Mesangial cell (primary cell): ENCODE measurements around the gene TRAF5. TPM values are rescaled to one million over a fixed set of nuclear protein-coding genes. Genes with fewer than 3 reads are reported as not detected.

Experiments used
- total RNA-seq: library from RNA; depleted of rRNA; stranded (reverse); fragments of >200 nt; gene quantifications from 2 replicates; pipeline ENCODE4 v1.2.3, GENCODE V29; 2015

The TRAF5 gene, protein sequence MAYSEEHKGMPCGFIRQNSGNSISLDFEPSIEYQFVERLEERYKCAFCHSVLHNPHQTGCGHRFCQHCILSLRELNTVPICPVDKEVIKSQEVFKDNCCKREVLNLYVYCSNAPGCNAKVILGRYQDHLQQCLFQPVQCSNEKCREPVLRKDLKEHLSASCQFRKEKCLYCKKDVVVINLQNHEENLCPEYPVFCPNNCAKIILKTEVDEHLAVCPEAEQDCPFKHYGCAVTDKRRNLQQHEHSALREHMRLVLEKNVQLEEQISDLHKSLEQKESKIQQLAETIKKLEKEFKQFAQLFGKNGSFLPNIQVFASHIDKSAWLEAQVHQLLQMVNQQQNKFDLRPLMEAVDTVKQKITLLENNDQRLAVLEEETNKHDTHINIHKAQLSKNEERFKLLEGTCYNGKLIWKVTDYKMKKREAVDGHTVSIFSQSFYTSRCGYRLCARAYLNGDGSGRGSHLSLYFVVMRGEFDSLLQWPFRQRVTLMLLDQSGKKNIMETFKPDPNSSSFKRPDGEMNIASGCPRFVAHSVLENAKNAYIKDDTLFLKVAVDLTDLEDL
- 6.5 and 11.8 TPM in 2 replicates for total RNA-seq

DNA sequence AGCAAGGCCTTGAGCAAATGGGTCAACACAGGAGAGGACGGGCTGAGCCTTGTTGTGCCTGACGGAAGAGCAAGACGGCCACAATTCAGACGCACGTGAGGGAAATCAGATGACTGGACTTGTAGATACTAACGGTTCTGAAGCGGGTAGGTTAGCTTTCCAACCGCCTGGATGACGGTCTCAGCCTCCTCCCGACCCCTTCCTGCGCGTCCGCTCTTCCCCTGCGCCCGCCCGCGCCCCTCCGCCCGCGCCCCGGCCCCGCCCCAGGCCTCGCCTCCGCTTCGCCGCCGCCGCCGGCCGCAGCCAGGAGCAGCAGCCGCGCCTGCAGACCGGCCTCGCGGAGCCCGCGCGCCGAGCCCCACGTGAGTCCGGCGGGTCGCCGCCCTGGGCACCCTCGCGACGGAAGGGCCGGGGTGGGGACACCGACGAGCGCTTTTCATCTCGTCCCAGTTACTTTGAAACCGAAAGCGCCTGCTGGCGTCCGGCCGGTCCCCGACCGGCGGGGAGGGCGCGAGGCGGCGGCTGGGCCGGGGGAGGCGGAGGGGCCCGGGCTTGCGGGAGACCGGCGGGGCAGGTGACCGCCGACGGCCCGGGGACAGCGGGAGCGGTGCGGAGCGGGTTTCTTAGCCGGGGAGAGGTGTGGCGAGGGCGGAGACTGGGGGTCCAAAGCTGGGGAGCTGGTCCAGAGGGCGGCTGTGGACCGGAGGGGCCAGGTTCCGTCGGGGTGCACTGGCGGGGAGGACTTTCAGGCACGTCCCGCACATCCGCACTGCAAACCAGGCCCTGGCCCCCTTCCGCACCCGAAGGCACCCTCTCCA is at the start of gene TRAF5:
TSS of gene TRAF5 (plus strand) at position 306 of the 818 bp plus-strand sequence. CDS start 26,407 bp downstream, outside the sequence.

Other genes starting within 250 kb of the TRAF5 start
- 4.9 and 6.2 TPM in 2 replicates for gene KCNH1, start 192.7 kb upstream of the TRAF5 start, total RNA-seq
- 13.0 and 18.8 TPM in 2 replicates for gene RCOR3, start 67.5 kb upstream of the TRAF5 start, total RNA-seq
- gene RD3, start 165.3 kb downstream of the TRAF5 start, total RNA-seq = not detected in 2 replicates